GM18502 (cell line): ENCODE data around the gene WNK2.

Source experiments
- ATAC-seq: cut with Tn5 transposase; IDR thresholded peaks from one replicate; pipeline ENCODE4 v1.9.1; 2021; ENCODE audit warnings: mild to moderate bottlenecking; ENCODE audit not compliant: unreplicated experiment, poor library complexity

WNK2 gene

GRCh38 chr9:93301291-93301811 lies 117.4 kb downstream of the WNK2 start:
- no peak for ATAC-seq

- ATAC-seq, result no peak
Measured at GRCh38 chr9:93301911-93302541, 118.1 kb downstream of the WNK2 start.

DNA sequence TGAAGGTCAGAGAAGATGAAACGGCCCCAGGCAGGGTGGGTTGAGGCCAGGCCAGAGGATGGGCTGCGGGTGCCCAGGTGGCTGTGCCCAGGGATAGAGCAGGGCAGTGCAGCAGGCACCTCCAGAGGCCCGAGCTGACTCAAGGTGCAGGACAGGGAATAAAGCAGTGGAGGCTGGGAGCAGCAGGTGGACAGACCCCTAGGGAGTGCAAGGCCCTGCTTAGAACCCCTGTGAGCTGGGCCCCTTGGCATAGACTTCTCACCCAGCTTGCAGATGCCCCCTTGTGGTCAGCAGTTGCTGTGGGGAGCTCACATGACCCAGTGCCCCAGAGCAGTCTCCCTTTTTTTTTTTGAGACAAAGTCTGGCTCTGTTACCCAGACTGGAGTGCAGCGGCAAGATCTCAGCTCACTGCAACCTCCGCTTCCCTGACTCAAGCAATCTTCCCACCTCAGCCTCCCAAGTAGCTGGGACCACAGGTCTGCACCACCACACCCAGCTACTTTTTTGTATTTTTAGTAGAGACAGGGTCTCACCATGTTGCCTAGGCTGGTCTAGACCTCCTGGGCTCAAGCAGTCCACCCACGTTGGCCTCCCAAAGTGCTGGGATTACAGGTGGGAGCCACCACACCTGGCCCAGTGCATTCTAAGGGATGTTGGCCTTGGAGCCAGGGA lies 118.8 kb downstream of the WNK2 start:
- no peak for ATAC-seq

GRCh38 chr9:93303258-93303771 lies 119.4 kb downstream of the WNK2 start:
- ATAC-seq, result no peak

DNA sequence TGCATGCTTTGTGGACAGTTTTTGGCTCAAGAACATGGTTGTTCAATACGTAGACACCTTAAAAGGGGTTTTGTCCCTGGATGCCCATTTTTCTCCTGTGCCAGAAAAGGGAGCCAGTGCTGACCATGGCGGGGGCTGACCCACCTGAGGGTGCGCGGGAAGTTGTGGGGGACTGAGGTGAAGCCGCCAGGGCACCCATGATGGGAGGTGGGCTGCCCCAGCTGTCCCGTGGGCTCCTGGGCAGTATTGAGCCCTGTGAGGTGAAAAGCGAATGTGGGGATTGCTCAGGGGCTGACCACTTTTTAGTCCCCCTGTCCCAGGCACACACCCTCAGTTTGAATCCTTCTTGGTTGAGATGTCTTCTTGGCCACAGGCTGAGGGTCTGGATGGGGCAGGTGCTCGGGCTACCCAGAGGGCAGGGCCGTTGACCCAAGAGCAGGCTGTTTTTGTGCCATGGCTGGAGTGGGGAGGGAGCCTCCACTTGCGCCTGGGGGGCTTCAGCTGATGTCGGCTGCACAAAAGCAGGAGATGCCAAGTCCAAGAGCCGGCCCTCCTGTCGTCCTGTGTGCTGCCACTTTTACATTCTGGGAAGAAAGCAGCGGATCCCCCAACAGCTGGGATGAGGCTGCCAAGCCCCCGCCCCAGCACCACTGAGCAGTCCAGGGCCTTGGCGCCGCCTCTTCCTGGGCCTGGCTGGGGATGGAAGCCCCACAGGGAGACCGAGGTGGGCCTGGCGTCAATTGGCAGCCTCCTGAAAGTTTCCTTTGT lies 120.1 kb downstream of the WNK2 start:
- no peak for ATAC-seq

GRCh38 chr9:93304574-93305496 lies 120.9 kb downstream of the WNK2 start:
- no peak for ATAC-seq

DNA sequence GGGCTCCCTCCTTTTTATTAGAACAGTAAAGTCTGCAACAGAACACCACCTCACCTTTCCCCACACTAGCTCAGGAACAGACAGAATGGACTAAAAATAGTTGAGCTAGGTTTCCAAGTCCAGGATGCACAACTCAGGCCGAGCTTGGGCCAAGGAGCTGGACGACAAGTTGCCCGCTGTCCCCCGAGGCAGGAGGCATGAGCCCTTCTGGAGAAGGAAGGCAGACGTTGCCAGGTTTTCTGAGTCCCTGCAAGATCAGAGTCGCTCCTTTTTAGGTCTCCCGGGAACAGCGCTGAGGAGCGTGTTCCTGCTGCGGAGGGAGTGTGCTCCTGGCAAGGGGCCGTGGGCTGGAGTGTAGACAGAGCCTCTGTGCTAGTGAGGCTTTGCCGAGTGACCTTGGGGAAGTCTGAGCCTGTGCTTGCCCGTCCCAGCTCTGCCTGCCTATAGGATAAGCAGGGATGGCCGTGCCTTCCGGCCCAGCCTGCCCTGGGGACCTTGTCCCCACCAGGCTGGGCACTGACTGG lies 121.6 kb downstream of the WNK2 start:
- ATAC-seq, result no peak

DNA sequence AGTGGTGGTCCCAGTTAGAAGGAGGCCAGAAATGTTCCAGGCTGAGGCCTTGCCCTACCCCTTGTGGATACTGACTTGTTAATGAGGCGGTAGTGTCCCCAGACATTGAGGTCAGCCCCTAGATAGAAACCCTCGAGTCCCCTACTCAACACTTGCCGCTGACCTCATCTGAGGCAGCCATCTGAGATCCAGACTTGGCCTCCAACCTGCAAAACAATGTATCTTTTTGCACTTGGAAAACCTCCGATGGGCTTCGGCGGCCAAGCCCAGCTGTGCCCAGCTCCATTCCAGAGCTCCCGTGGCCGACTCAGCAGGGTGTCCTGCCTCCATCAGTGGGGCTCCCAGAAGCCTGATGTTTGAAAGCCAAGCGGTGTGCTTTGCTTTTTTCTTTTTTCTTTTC lies 122.1 kb downstream of the WNK2 start:
- no peak for ATAC-seq

GRCh38 chr9:93306579-93307091 lies 122.7 kb downstream of the WNK2 start:
- no peak for ATAC-seq

- ATAC-seq, result no peak
Measured at GRCh38 chr9:93307468-93308157, 123.7 kb downstream of the WNK2 start.

GRCh38 chr9:93308158-93308602 lies 124.2 kb downstream of the WNK2 start:
- no peak for ATAC-seq

DNA sequence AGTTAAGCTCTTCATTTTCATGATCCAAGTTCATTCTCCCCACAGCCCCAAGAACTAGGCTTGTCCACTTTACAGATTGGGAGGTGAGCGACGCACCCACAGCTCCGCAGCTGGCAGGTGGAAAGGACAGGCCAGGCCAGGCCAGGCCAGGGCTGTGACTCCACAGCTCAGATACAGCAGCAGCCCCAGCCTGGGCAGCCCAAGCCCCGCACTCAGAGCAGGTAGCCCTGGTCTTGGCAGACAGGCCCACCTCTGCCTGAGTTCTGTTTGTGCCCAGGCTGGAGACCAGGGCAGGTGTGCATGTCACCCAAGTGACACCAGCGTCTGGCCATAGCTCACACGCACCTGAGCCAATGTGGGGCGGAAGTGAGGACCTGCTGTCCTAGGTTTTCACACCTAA lies 124.7 kb downstream of the WNK2 start:
- no peak for ATAC-seq

- ATAC-seq, result no peak
Measured at GRCh38 chr9:93309889-93310425, 126.0 kb downstream of the WNK2 start.

- ATAC-seq, result no peak
Measured at GRCh38 chr9:93315118-93315517, 131.2 kb downstream of the WNK2 start.

DNA sequence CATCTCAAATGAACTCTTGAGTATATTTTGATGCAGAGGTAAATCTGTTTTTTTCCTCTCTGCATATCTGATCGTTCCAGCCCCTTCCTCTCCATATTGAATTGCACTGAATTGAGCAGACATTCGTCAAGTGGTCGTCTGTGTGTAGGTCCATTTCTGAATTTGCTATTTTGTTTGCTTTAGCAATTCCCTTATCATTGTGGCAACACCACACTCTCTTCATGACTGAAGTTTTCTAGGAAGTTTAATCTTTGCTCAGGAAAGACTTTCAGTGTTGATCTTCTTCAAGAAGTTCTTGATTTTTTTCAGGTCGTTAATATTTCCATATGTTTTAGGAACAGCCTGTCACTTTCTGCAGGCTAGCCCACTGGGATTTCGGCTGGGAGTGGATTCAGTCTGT lies 132.0 kb downstream of the WNK2 start:
- no peak for ATAC-seq

GRCh38 chr9:93316726-93317494 lies 133.0 kb downstream of the WNK2 start:
- no peak for ATAC-seq

DNA sequence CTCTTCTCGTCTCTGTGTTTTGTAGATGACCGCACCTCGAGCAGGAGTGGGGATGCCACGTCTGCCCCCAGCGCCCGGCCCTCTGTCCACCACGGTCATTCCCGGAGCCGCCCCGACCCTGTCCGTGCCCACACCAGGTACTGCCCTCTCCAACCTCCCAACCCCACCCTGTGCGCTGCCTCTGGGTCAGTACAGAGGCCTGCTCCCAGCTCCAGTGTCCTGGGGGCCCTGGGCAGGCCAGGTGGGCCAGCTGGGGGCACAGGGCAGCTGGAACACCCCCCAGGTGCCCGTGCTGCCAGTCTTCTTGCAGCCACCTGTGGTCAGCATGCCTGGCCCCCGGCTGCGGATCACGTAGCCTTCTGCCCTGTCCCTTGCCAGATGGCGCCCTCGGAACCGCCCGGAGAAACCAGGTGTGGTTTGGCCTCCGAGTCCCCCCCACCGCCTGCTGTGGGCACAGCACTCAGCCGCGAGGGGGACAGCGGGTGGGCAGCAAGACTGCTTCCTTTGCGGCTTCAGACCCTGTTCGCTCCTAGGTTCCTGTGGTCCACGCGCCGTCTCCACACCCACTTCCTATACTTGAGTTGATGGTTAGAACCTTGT lies 133.7 kb downstream of the WNK2 start:
- no peak for ATAC-seq

DNA sequence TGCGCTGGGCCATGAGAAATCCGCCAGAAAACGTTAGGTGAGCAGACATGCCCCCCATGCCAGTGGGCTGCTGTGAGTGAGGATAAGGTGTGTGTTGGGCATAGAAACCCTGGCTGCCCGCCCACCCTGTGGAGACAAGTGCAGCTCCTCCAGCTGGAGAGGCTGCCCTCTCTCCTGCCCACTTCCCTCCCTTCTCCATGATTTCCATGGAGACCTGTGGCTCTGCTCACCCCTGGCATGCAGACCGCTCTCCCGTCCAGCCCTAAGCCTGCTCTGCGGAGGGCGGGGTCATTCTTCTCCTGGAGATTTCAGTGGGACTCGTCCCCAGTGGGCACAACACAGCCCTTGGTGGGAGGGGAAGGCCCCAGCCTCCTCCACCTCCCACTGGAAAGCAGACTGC lies 134.5 kb downstream of the WNK2 start:
- no peak for ATAC-seq
